Thyroid gland (tissue), 4 donors: ENCODE data around the gene NRG3.
A peak's percentile ranks its signal among the peaks of the same experiment; 100 is the strongest.

Experiments
- POLR2A ChIP-seq, 2 donors: fragments of 450-650 bp; IDR thresholded peaks; one replicate each; pipeline ENCODE4 v1.6.1; 2017; ENCODE audit warnings: antibody characterized with exemption in 2 of 2, mild to moderate bottlenecking in 2 of 2, moderate library complexity in 1 of 2
- TF ChIP-seq, protein P1 (sequence below), 6 experiments: fragments of 200-600 bp in 3 of 6; fragments of 450-650 bp in 3 of 6; sonication (generic) in 3 of 6; IDR thresholded peaks; one replicate each; pipeline ENCODE4 v1.5.1; 2016 to 2019; ENCODE audit warnings: antibody characterized with exemption in 6 of 6, mild to moderate bottlenecking in 2 of 6, inconsistent platforms in 1 of 6, moderate library complexity in 1 of 6

DNA sequence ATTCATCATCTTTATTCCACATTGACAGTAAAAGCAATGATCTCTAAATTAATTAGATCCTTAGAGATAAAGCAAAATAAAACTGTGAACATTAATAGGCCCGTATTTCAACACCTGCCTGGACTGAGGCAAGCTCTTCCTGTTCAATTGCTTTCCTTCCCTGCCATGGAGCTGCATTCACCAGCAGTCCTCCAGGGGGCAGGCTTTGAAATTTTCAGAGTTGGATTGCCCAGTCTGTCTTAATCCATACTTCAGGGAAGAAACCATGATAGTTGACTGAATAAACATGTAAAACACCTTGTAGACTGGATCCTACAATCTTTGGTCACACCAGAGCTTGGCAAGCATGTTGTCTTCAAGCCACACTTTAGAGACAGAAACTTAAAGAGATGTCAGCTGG, 936.6 kb downstream of the NRG3 start:
- TF ChIP-seq, protein P1, sequence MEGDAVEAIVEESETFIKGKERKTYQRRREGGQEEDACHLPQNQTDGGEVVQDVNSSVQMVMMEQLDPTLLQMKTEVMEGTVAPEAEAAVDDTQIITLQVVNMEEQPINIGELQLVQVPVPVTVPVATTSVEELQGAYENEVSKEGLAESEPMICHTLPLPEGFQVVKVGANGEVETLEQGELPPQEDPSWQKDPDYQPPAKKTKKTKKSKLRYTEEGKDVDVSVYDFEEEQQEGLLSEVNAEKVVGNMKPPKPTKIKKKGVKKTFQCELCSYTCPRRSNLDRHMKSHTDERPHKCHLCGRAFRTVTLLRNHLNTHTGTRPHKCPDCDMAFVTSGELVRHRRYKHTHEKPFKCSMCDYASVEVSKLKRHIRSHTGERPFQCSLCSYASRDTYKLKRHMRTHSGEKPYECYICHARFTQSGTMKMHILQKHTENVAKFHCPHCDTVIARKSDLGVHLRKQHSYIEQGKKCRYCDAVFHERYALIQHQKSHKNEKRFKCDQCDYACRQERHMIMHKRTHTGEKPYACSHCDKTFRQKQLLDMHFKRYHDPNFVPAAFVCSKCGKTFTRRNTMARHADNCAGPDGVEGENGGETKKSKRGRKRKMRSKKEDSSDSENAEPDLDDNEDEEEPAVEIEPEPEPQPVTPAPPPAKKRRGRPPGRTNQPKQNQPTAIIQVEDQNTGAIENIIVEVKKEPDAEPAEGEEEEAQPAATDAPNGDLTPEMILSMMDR (IDR thresholded peaks at IDR 0.05), result peak in 3 of 6 experiments; percentile 15 to 37 (median 16)
- no peak for TF ChIP-seq POLR2A (IDR thresholded peaks at IDR 0.05)
